ENCODE results near the gene SH3GL1. TPM values are rescaled to one million over a fixed set of nuclear protein-coding genes. Genes with fewer than 3 reads are reported as not detected.

Gene SH3GL1
- total and polyA plus RNA-seq, 2 experiments from 2014 or later: 73.1 to 89.5 TPM

DNA sequence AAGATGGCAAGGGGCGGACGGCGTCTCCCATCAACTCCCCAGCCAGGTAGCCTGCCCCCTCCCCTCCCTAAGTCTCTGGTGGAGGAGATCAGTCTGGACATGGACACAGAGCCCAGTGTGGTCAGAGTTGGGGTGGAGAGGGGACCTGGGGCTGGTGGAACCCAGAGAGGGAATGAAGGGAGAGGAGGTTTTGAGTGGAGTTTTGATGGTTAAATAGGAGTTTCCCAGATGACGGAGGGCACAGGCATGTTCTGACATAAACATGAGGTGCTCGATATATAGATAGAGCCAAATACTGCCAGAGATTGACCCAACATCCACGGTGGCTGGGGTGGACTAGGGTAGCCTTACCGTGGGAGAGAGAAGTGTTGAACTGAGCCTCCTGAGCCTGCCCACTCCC, 81.9 kb downstream of the SH3GL1 start:
- no peaks in the 10 kb centered on the region; the same call in 1 of the 2 replicates for H4K20me1 ChIP-seq (replicated peaks; ENCODE audit: insufficient read depth)
- H3K79me2 ChIP-seq (replicated peaks; ENCODE audit: insufficient read depth): no peaks in the 10 kb centered on the region
- no peak overlapping the region for H3K27ac Mint-ChIP-seq
- peaks cover 30% of the 10 kb centered on the region for H3K9me3 Mint-ChIP-seq
- H3K27me3 Mint-ChIP-seq (ENCODE audit: insufficient read depth, low read depth, poor library complexity): peaks cover 13% of the 10 kb centered on the region
- H3K4me1 Mint-ChIP-seq: no peaks in the 10 kb centered on the region
- ATAC-seq (no peak), DNase-seq (ENCODE audit: low spot score) (no peak)
- no peaks in the 10 kb centered on the region for H3K4me1 ChIP-seq (ENCODE audit: insufficient read depth)
- H3K27me3 ChIP-seq (ENCODE audit: insufficient read depth): no peaks in the 10 kb centered on the region
- no peak overlapping the region for H2AFZ ChIP-seq
- H3F3A ChIP-seq (replicated peaks; ENCODE audit: low read depth): no peaks in the 10 kb centered on the region
- peaks cover 3% of the 10 kb centered on the region; the same call in 1 of the 2 replicates for H3K36me3 ChIP-seq (ENCODE audit: insufficient read depth)
- H3K4me3 ChIP-seq: no peak overlapping the region
- no peak overlapping the region for H3K4me2 ChIP-seq
- TF ChIP-seq, protein P1, sequence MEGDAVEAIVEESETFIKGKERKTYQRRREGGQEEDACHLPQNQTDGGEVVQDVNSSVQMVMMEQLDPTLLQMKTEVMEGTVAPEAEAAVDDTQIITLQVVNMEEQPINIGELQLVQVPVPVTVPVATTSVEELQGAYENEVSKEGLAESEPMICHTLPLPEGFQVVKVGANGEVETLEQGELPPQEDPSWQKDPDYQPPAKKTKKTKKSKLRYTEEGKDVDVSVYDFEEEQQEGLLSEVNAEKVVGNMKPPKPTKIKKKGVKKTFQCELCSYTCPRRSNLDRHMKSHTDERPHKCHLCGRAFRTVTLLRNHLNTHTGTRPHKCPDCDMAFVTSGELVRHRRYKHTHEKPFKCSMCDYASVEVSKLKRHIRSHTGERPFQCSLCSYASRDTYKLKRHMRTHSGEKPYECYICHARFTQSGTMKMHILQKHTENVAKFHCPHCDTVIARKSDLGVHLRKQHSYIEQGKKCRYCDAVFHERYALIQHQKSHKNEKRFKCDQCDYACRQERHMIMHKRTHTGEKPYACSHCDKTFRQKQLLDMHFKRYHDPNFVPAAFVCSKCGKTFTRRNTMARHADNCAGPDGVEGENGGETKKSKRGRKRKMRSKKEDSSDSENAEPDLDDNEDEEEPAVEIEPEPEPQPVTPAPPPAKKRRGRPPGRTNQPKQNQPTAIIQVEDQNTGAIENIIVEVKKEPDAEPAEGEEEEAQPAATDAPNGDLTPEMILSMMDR (conservative IDR thresholded peaks at IDR 0.05; ENCODE audit: low read depth in 2 of 2): no peak
- TF ChIP-seq NANOG (IDR thresholded peaks at IDR 0.05; ENCODE audit: borderline replicate concordance): no peak
- no peak for TF ChIP-seq ZNF331 (CRISPR knock-in tag; IDR thresholded peaks at IDR 0.05; ENCODE audit: low read depth)
- TF ChIP-seq STAT1 (IDR thresholded peaks at IDR 0.05; ENCODE audit: unreplicated experiment): no peak
- TF ChIP-seq ZNF462 (CRISPR knock-in tag; IDR thresholded peaks at IDR 0.05): no peak
- no peak for TF ChIP-seq JUNB (IDR thresholded peaks at IDR 0.05; ENCODE audit: unreplicated experiment)
- TF ChIP-seq POLR2AphosphoS5 (IDR thresholded peaks at IDR 0.05; ENCODE audit: low read depth): no peak
- TF ChIP-seq CREB1 (CRISPR knock-in tag; IDR thresholded peaks at IDR 0.05; ENCODE audit: low read depth): no peak
- TF ChIP-seq EZH2phosphoT487 (IDR thresholded peaks at IDR 0.05; ENCODE audit: unreplicated experiment): no peak
- TF ChIP-seq ZNF114 (CRISPR knock-in tag; IDR thresholded peaks at IDR 0.05): no peak
- TF ChIP-seq EZH2 (IDR thresholded peaks at IDR 0.05; ENCODE audit: low read depth, unreplicated experiment): no peak
- no peak for TF ChIP-seq ETS1 (IDR thresholded peaks at IDR 0.05)
- TF ChIP-seq, protein P2, sequence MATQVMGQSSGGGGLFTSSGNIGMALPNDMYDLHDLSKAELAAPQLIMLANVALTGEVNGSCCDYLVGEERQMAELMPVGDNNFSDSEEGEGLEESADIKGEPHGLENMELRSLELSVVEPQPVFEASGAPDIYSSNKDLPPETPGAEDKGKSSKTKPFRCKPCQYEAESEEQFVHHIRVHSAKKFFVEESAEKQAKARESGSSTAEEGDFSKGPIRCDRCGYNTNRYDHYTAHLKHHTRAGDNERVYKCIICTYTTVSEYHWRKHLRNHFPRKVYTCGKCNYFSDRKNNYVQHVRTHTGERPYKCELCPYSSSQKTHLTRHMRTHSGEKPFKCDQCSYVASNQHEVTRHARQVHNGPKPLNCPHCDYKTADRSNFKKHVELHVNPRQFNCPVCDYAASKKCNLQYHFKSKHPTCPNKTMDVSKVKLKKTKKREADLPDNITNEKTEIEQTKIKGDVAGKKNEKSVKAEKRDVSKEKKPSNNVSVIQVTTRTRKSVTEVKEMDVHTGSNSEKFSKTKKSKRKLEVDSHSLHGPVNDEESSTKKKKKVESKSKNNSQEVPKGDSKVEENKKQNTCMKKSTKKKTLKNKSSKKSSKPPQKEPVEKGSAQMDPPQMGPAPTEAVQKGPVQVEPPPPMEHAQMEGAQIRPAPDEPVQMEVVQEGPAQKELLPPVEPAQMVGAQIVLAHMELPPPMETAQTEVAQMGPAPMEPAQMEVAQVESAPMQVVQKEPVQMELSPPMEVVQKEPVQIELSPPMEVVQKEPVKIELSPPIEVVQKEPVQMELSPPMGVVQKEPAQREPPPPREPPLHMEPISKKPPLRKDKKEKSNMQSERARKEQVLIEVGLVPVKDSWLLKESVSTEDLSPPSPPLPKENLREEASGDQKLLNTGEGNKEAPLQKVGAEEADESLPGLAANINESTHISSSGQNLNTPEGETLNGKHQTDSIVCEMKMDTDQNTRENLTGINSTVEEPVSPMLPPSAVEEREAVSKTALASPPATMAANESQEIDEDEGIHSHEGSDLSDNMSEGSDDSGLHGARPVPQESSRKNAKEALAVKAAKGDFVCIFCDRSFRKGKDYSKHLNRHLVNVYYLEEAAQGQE (IDR thresholded peaks at IDR 0.05; ENCODE audit: unreplicated experiment): no peak
- no peak overlapping the region for H3K4me3 Mint-ChIP-seq
- H3K36me3 Mint-ChIP-seq (ENCODE audit: low read depth): peaks cover 77% of the 10 kb centered on the region
- H3K27ac ChIP-seq (ENCODE audit: low read depth): no peak overlapping the region
- H3K9me2 ChIP-seq (ENCODE audit: insufficient read depth): no peaks in the 10 kb centered on the region
